ENCODE results near the gene CCDC86.

The CCDC86 gene

DNA sequence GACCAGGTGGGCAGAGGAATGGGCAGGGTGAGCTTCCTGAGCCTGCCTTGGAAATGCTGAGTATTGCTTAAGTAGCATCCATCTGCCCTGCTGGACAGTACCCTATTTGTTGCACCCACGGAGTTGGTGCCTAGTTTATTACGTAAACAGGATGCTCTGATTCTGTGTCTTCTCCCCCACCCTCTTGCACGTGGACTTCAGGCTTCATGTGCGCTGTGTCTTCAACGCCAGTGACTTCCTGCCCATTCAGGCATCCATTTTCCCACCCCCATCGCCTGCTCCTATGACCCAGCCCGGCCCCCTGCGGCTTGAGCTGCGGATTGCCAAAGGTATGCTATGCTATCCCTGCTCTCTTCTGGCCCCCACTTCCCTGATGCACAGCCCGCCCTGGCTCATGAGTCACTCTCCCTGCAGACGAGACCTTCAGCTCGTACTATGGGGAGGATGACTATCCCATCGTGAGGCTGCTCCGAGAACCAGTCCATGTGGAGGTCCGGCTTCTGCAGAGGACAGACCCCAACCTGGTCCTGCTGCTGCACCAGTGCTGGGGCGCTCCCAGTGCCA lies 31.1 kb downstream of the CCDC86 start:
- TF ChIP-seq ZFX (IDR thresholded peaks at IDR 0.05) = no peak
- TF ChIP-seq, protein P1, sequence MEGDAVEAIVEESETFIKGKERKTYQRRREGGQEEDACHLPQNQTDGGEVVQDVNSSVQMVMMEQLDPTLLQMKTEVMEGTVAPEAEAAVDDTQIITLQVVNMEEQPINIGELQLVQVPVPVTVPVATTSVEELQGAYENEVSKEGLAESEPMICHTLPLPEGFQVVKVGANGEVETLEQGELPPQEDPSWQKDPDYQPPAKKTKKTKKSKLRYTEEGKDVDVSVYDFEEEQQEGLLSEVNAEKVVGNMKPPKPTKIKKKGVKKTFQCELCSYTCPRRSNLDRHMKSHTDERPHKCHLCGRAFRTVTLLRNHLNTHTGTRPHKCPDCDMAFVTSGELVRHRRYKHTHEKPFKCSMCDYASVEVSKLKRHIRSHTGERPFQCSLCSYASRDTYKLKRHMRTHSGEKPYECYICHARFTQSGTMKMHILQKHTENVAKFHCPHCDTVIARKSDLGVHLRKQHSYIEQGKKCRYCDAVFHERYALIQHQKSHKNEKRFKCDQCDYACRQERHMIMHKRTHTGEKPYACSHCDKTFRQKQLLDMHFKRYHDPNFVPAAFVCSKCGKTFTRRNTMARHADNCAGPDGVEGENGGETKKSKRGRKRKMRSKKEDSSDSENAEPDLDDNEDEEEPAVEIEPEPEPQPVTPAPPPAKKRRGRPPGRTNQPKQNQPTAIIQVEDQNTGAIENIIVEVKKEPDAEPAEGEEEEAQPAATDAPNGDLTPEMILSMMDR (conservative IDR thresholded peaks at IDR 0.05) = no peak
- no peak overlapping the region for H3K27ac ChIP-seq

DNA sequence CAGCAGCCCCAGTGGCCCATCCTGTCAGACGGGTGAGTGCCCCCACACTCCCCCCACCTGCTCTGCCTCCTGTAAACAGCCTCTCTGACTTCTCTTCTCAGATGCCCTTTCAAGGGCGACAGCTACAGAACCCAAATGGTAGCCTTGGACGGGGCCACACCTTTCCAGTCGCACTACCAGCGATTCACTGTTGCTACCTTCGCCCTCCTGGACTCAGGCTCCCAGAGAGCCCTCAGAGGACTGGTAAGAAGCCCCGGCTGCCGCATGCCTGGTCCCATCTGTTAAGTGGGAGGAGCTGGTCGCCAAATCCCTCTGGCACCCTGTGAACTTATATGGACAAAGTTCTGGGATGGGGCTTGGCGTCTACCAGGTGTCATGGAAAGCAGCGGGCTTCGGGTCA lies 31.6 kb downstream of the CCDC86 start:
- no peak overlapping the region for H3K27ac ChIP-seq
- no peak for TF ChIP-seq ZFX (IDR thresholded peaks at IDR 0.05)
- TF ChIP-seq, protein P1 (conservative IDR thresholded peaks at IDR 0.05) = no peak

DNA sequence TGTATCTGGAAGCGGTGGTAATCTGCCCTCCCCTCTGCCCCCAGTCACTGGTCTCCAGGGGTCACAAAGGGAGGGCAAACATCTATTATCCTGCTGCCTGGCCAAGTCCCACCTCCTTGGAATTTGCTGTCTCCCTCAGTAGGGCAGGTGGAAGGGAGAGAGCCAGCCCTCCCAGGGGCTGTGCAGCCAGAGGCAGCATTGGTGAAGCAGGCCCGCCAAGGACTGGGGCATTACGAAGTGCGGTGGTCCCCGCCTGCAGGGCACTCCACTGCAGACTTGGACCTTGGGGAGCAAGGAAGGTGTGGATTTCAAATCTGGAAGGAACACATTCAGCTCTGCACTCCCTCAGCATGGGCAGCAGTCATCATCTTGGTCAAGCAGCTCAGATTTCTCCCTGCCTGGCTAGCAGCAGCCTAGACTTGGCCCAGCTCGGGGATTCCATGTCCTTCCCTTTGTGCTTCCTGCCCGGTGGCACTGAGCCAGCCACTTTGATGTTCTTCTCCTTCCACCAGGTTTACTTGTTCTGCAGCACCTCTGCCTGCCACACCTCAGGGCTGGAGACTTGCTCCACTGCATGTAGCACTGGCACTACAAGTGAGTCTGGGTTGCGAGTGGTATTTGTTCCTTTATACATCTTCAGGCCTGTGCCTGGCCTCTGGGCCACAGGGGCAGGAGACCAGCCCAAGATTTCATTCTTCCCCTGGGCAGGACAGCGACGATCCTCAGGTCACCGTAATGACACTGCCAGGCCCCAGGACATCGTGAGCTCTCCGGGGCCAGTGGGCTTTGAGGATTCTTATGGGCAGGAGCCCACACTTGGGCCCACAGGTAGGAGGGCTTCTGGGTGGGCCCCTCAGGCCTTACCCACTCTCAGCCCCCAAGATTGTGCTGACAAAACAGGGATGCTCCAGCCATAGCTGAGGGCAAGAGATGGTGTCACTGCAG lies 32.8 kb downstream of the CCDC86 start:
- H3K27ac ChIP-seq = peak overlapping the region; percentile 12; the same call in 1 of the 2 replicates
- TF ChIP-seq ZFX (IDR thresholded peaks at IDR 0.05) = no peak
- TF ChIP-seq, protein P1 (conservative IDR thresholded peaks at IDR 0.05) = no peak

DNA sequence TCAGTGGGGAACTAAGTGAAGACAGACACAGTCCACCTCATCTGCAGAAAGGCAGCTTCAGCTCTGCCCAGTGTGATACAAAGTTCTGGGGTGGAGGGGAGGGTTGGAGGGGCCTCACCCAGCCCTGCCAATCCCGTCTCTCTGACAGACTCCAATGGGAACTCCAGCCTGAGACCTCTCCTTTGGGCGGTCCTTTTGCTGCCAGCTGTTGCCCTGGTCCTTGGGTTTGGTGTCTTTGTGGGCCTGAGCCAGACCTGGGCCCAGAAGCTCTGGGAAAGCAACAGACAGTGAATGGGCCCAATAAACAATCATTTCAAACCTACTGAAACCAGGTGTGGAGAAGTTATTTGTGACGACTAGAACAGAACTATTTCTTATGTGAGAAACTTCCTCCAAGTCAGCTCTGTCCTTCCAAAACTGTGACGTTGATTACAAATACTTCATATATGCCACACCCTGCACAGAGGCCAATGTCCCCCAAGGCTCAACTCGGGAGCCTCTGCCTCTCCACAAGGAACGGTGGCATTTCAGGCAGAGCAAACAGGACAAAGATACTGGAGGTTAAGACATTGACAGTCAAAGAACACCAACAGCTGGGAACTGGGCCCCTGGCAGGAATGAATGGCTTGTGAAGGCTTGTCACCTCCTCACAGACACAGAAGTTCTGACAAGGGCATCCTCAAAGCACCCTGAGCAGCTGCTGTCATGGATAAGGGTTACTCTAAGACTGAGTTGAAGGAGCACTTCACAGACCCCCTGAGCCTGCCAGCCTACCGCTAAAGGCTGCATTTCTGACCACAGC lies 33.7 kb downstream of the CCDC86 start:
- TF ChIP-seq, protein P1 (conservative IDR thresholded peaks at IDR 0.05) = no peak
- no peak for TF ChIP-seq ZFX (IDR thresholded peaks at IDR 0.05)
- no peak overlapping the region; the same call in 1 of the 2 replicates for H3K27ac ChIP-seq

DNA sequence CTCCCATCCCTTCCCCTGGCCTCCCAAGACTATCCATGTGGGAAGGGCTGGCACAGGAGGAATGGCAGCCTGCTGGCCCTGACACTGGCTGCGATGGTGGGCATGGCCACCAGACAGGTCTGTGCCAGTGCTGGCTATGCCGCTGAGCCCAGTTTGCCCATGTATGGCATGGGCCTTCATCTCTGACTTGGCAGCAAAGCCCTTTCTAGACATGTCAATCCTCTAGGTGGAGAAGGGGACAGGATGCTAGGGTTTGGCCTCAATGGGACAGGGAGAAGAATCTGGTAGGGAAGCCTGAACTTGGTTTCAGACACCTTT lies 34.2 kb downstream of the CCDC86 start:
- H3K27ac ChIP-seq = no peak overlapping the region
- TF ChIP-seq, protein P1 (conservative IDR thresholded peaks at IDR 0.05) = no peak
- no peak for TF ChIP-seq ZFX (IDR thresholded peaks at IDR 0.05)

DNA sequence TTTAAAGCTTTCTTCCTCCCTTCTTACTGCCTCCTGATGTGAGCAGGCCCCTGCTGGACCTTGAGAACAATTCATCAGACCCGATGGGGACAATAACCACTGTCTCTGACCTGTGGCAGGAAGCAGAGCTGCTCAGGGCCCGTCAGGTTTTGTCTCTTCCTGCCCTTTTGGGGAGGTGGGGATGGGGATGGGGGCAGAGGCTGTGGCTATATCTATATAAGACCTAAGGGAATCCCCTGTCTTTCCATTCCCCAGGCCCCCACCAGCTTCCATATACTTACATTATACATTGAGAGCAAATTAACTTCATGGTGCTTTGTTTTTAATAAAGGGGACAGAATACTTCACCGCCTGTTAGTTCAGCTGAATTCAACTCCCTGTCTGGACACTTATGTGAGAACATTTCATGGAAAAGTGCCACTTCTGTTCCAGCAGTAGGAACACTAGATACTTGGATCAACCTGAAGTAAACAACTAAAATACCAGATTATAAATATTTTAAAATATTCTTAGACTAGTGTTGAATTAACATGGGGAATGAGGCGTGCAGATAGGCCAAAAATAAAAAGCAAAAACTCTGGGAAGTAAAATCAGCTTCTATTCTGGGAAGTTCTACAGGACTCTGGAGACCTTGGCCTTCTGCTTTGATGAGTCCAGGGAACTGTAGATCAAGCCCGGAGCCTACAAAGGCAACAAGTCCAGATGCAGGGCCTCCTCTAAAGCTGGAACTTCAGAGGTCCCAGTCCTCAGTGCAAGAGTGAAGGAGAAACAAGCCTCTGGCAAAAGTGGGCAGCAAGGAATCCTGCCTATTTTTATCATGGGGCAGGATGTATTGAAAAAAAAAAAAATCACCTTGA lies 36.6 kb downstream of the CCDC86 start:
- no peak overlapping the region for H3K27ac ChIP-seq
- TF ChIP-seq ZFX (IDR thresholded peaks at IDR 0.05) = no peak
- TF ChIP-seq, protein P1 (conservative IDR thresholded peaks at IDR 0.05) = no peak
